NT2/D1 (cell line): ENCODE measurements around the gene PHETA1.

ENCODE experiments used
- SUZ12 ChIP-seq: IDR thresholded peaks from 2 replicates; pipeline ENCODE4 v1.6.1; 2011; ENCODE audit not compliant: insufficient read length, insufficient read depth; ENCODE audit errors: extremely low read depth
- YY1 ChIP-seq: IDR thresholded peaks from 2 replicates; pipeline ENCODE4 v1.6.1; 2011; ENCODE audit not compliant: insufficient read length, insufficient read depth
- ZNF274 ChIP-seq: IDR thresholded peaks from 2 replicates; pipeline ENCODE4 v1.6.1; 2011; ENCODE audit warnings: mild to moderate bottlenecking, low read depth, low read length

GRCh38 chr12:111418594-111418880, 49.6 kb upstream of the PHETA1 start:
- TF ChIP-seq SUZ12 (no peak), ZNF274 (no peak), YY1 (no peak)
